Activated B cell treated with CpG ODN at 0.5 μM for 24 hours (primary cell): Measurements from ENCODE around the gene SYNC. TPM values are rescaled to one million over a fixed set of nuclear protein-coding genes. Genes with fewer than 3 reads are reported as not detected.
"Not testable (repeated sequence)": the region's sequence is repeated elsewhere in the genome, so short reads cannot be mapped to it uniquely, and the experiment has no call there.

Source experiments
- ATAC-seq: fragments of 200-7000 bp; cut with Tn5 transposase; one replicate; pipeline ENCODE4 v1.10.0; 2021; ENCODE audit warnings: low read depth, mild to moderate bottlenecking, moderate library complexity
- CTCF ChIA-PET: fragments of 350-600 bp; sonication (Branson Sonifier 250); formaldehyde crosslinking; loops from one replicate; lab custom pipeline; 2021; ENCODE audit warnings: antibody characterized with exemption; lab: Charles Lee
- POLR2A ChIA-PET: fragments of 350-600 bp; sonication (Branson Sonifier 250); formaldehyde crosslinking; loops from one replicate; lab custom pipeline; 2021; ENCODE audit warnings: antibody characterized with exemption; lab: Charles Lee
- DNase-seq: peaks from one replicate; pipeline ENCODE4 v3.0.0; 2022
- H3K27ac Mint-ChIP-seq: one replicate; pipeline ENCODE4 v1.8.0; 2020; ENCODE audit warnings: mixed read lengths
- H3K27me3 Mint-ChIP-seq: one replicate; pipeline ENCODE4 v1.8.0; 2021; ENCODE audit warnings: mixed read lengths
- H3K36me3 Mint-ChIP-seq: one replicate; pipeline ENCODE4 v1.8.0; 2021; ENCODE audit warnings: low read depth, mixed read lengths
- H3K4me1 Mint-ChIP-seq: one replicate; pipeline ENCODE4 v1.8.0; 2021; ENCODE audit warnings: mixed read lengths
- H3K4me3 Mint-ChIP-seq: one replicate; pipeline ENCODE4 v1.8.0; 2020; ENCODE audit warnings: mild to moderate bottlenecking, mixed read lengths
- H3K9me3 Mint-ChIP-seq: one replicate; pipeline ENCODE4 v1.8.0; 2020; ENCODE audit warnings: mixed read lengths
- CTCF ChIP-seq: fragments of 200-600 bp; IDR thresholded peaks from one replicate; pipeline ENCODE4 v1.8.0; 2022; ENCODE audit warnings: antibody characterized with exemption, mild to moderate bottlenecking
- intact Hi-C: fragments of 100-400 bp; cut with micrococcal nuclease; formaldehyde crosslinking; loops from one replicate; pipeline ENCODE4 v1.15.1; 2024
- total RNA-seq: library from RNA; stranded (reverse); gene quantifications from 2 replicates; pipeline ENCODE4 v1.2.3, GENCODE V29; 2022

Gene SYNC
- total RNA-seq, 1 donor from 2014 or later, result not detected

GRCh38 chr1:32644426-32644825 lies 58.1 kb downstream of the SYNC start:
- CTCF ChIA-PET, result no interaction called here
- no peak for ATAC-seq

GRCh38 chr1:32642292-32642827 lies 60.2 kb downstream of the SYNC start:
- H3K9me3 Mint-ChIP-seq, H3K27me3 Mint-ChIP-seq, H3K27ac Mint-ChIP-seq, H3K4me3 Mint-ChIP-seq, CTCF ChIA-PET, intact Hi-C loops, H3K4me1 Mint-ChIP-seq, DNase-seq, POLR2A ChIA-PET, ATAC-seq: not testable (repeated sequence)
- H3K36me3 Mint-ChIP-seq, result peaks cover 24% of the 10 kb centered on the region

More at GRCh38 chr1:32644426-32644825, 58.1 kb downstream of the SYNC start:
- Mint-ChIP-seq H3K4me1 (peaks cover 26% of the 10 kb centered on the region), H3K4me3 (no peak overlapping the region), H3K9me3 (no peaks in the 10 kb centered on the region), H3K27ac (no peak overlapping the region), H3K36me3 (peaks cover 22% of the 10 kb centered on the region), H3K27me3 (no peaks in the 10 kb centered on the region)
- intact Hi-C loops, result no loop called here
- DNase-seq, result no peak
- POLR2A ChIA-PET, result interaction anchor here (0.6 kb wide), 1 partner anchor 169 kb away, joined by 4 read pairs; no protein-coding TSS in a partner anchor
- no peak for TF ChIP-seq CTCF

- CTCF ChIA-PET, result no interaction called here
- ATAC-seq (no peak), DNase-seq (no peak)
- H3K27ac Mint-ChIP-seq, result no peak overlapping the region
- no peaks in the 10 kb centered on the region for H3K9me3 Mint-ChIP-seq
- intact Hi-C loops, result no loop called here
- no peak for TF ChIP-seq CTCF
- no peak overlapping the region for H3K4me3 Mint-ChIP-seq
- peaks cover 4% of the 10 kb centered on the region for H3K4me1 Mint-ChIP-seq
- no peaks in the 10 kb centered on the region for H3K27me3 Mint-ChIP-seq
- peaks cover 33% of the 10 kb centered on the region for H3K36me3 Mint-ChIP-seq
- POLR2A ChIA-PET, result no interaction called here
Measured at GRCh38 chr1:32639489-32640075, 63.0 kb downstream of the SYNC start.

- H3K9me3 Mint-ChIP-seq, result no peaks in the 10 kb centered on the region
- intact Hi-C loops, result no loop called here
Measured at GRCh38 chr1:32636914-32637645, 65.5 kb downstream of the SYNC start.

More at GRCh38 chr1:32636914-32637645, 65.5 kb downstream of the SYNC start:
- no peak for TF ChIP-seq CTCF
- no peak for DNase-seq
- ATAC-seq, result no peak
- Mint-ChIP-seq H3K4me1 (peaks cover 4% of the 10 kb centered on the region), H3K27ac (no peak overlapping the region), H3K4me3 (no peak overlapping the region), H3K27me3 (no peaks in the 10 kb centered on the region), H3K36me3 (peaks cover 49% of the 10 kb centered on the region)
- CTCF ChIA-PET, result no interaction called here
- POLR2A ChIA-PET, result interaction anchor here (0.6 to 1.2 kb wide), 2 partner anchors 14 to 16 kb away, joined by 3 read pairs; partner anchors contain the start of gene RBBP4
